H7 (cell line): ENCODE data around the gene NLGN4X. TPM values are rescaled to one million over a fixed set of nuclear protein-coding genes. Genes with fewer than 3 reads are reported as not detected.

ENCODE experiments used
- DNase-seq: peaks from one replicate; pipeline ENCODE4 v3.0.0; 2012
- H3K27me3 ChIP-seq: 2 replicates; pipeline ENCODE4 v1.6.0; 2011; ENCODE audit warnings: mild to moderate bottlenecking, low read length; ENCODE audit not compliant: control insufficient read depth, insufficient read depth
- H3K36me3 ChIP-seq: replicated peaks from 2 replicates; pipeline ENCODE4 v1.5.1; 2011; ENCODE audit warnings: low read length; ENCODE audit not compliant: control insufficient read depth, insufficient read depth
- H3K4me3 ChIP-seq: 2 replicates; pipeline ENCODE4 v1.5.1; 2011; ENCODE audit warnings: low read depth, mild to moderate bottlenecking, control low read depth, low read length, moderate library complexity; ENCODE audit not compliant: insufficient read depth
- total RNA-seq: library from RNA; depleted of rRNA; stranded (reverse); fragments of >200 nt; shearing (Covaris generic); gene quantifications from 2 replicates; pipeline ENCODE4 v1.2.3, GENCODE V29; 2014; rRNA removed

NLGN4X gene
- 38.0 and 58.6 TPM in 2 replicates for total RNA-seq

DNA sequence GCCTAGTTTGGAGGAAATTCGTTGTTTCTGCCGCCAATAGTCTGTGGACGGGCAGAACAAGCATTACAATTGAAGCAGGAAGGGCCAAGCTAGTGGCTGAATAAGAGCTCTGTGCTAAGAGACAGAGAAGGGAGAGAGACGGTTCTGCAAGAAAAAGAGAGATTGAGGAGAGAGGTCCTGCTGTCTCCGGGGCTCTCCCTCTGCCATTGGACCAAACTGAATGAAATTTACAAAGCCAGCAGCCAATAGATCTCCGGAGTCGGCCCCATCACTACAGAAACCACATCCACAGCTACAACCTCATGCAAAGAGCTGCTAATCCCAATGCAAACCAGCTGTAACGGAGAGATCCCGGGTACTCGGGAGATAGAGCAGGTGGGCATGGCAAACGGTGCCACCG, at the start of gene NLGN4X:
Gene NLGN4X (minus strand): TSS at position 148 of the 400 bp plus-strand sequence. CDS start 77,401 bp downstream, outside the sequence.
- Histone ChIP-seq H3K36me3 (no peaks in the 10 kb centered on the region), H3K27me3 (peaks cover 10% of the 10 kb centered on the region; the same call in 1 of the 2 replicates), H3K4me3 (peak within 1 kb of the TSS; percentile 94)
- peak; percentile 74 for DNase-seq

DNA sequence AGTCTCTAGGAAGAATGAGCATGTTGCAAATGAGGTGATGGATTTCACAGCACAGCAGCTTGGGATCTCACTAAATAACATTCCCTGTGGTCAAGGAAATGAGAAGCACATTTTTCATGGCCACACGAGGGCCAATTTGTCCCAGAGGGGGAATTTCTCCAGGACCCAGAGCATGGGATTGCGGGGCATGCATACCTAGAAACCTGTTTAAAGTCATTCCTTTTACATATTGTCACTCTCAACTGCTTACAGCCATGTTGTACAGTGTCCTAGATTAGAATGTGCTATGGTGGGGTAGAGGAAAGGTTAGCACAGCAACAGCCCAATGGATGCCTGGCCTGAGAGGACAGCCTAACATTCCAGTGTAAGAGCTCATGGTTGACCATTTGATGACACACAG, 37.4 kb upstream of the NLGN4X start:
- H3K27me3 ChIP-seq = no peaks in the 10 kb centered on the region
- no peak for DNase-seq
- H3K4me3 ChIP-seq = no peak overlapping the region
- H3K36me3 ChIP-seq = no peaks in the 10 kb centered on the region

DNA sequence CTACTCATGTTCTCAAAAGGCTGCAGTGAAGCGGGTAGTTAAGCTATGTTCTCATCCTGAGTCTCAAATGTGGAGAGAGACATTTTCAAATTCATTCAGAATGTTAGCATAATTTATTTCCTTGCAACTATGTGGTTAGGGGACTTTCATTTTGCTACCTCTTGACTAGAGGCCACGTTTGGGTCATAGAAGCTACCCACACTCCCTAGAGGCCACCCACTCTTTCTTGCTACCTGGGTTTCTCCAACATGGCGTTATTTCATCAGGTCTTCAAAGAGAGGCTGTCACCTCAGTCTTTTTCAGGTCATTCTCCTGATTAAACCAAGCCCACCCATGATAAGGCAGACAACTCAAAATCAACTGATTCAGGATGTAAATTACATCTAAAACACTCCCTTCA, 34.3 kb upstream of the NLGN4X start:
- no peaks in the 10 kb centered on the region for H3K27me3 ChIP-seq
- H3K36me3 ChIP-seq = no peaks in the 10 kb centered on the region
- no peak for DNase-seq
- H3K4me3 ChIP-seq = no peak overlapping the region

DNA sequence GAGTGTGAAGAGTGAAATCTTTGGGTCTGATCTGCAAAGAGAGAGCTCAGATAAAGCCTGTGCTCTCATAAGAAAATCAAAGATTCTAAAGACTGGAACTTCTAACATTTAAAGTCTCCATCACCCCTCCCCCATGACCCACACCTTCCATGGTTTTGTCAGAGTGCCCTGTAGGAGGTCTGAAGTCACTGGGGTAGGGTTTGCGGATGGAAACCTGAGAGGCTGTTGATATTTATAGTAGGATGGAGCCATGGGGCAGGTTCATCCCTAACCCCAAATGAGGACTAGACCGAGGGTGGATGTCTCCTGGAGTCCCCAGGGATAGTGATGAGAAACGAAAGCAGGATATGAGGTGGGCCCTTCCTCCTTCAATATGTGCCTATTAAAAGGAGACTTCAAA, 28.4 kb upstream of the NLGN4X start:
- no peaks in the 10 kb centered on the region for H3K36me3 ChIP-seq
- no peaks in the 10 kb centered on the region for H3K27me3 ChIP-seq
- no peak overlapping the region for H3K4me3 ChIP-seq
- peak; percentile 13 for DNase-seq

DNA sequence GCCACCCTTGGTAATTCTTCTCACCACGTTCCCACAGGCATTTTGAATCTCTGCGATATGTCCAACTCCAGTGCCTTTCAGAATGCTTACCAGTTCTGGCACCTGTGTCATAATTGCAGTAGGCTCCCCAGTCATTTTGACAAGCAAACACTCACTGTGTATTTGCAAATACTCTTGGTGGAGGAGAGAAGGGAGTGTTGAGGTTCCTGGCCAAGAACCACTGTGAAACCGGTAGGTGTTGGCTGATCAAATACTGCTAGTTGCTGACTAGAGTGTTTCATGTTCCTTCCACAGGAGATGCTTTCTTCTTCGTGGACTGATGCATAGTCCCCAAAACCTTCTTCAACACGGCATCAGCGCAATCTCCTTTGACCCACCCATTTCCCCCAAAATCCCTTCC, 16.0 kb upstream of the NLGN4X start:
- no peak for DNase-seq
- no peaks in the 10 kb centered on the region for H3K36me3 ChIP-seq
- H3K27me3 ChIP-seq = no peaks in the 10 kb centered on the region
- H3K4me3 ChIP-seq = no peak overlapping the region

DNA sequence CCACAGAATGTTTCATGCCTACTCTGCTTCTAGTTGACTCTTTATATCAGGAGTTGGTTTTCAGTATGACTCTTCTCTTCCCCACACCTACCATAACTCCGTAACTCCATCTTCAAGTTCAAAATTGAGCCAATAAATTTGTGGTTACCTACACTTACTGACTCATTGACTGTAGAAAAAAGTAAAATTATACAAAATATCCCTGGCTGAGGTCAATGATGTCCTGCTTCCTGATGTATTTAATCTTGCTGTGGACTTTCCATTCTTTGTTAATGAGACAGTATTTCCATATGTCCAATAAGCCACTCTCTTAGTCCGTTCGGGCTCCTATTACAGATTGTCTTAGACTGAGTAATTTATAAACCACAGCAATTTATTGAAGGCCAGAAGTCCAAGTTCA, 9.9 kb upstream of the NLGN4X start:
- no peak overlapping the region for H3K4me3 ChIP-seq
- no peaks in the 10 kb centered on the region; the same call in 1 of the 2 replicates for H3K27me3 ChIP-seq
- DNase-seq = no peak
- H3K36me3 ChIP-seq = no peaks in the 10 kb centered on the region

DNA sequence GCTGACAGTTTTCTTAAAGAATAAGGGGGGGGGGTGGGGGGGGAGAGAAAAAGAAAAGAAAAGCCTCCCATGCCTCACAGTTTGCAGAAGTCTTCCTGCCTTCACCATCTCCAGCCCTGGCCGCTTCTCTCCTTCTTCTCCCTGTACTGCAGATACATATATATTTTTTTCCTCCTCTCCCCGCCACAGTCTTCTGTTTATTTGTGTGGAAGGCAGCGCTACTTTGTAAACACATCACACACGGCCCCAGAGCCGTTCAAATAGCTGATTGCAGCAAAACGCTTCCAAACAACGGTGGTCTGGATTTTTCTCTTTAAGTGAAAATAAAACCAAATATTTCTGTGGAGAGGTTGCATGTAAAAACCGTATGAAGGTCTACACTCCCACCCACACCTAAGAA, 732 bp downstream of the NLGN4X start:
- no peak for DNase-seq
- no peaks in the 10 kb centered on the region for H3K36me3 ChIP-seq
- H3K27me3 ChIP-seq = peaks cover 10% of the 10 kb centered on the region; the same call in 1 of the 2 replicates
- H3K4me3 ChIP-seq = peak overlapping the region; percentile 94

DNA sequence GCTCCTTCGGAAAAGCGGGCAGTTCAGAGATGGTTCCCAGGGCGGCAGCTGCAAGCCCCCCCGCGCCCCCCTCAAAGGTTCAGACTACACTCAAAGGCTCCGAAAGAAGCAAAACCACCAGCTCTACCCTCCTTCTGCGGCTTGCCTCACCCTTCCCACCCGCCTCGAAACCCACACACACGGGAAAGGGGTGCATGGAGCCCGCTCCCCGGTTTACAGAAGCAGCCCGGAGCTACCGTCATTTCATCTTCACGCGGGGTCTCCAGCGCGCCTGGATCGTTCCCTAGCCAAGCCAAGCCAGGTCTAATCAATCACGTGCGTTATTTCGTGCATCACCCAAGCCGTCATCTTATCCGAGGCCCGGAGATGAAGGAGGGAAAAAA, 1.2 kb downstream of the NLGN4X start:
- H3K27me3 ChIP-seq = peaks cover 10% of the 10 kb centered on the region; the same call in 1 of the 2 replicates
- peak; percentile 32 for DNase-seq
- H3K36me3 ChIP-seq = no peaks in the 10 kb centered on the region
- H3K4me3 ChIP-seq = peak overlapping the region; percentile 94

DNA sequence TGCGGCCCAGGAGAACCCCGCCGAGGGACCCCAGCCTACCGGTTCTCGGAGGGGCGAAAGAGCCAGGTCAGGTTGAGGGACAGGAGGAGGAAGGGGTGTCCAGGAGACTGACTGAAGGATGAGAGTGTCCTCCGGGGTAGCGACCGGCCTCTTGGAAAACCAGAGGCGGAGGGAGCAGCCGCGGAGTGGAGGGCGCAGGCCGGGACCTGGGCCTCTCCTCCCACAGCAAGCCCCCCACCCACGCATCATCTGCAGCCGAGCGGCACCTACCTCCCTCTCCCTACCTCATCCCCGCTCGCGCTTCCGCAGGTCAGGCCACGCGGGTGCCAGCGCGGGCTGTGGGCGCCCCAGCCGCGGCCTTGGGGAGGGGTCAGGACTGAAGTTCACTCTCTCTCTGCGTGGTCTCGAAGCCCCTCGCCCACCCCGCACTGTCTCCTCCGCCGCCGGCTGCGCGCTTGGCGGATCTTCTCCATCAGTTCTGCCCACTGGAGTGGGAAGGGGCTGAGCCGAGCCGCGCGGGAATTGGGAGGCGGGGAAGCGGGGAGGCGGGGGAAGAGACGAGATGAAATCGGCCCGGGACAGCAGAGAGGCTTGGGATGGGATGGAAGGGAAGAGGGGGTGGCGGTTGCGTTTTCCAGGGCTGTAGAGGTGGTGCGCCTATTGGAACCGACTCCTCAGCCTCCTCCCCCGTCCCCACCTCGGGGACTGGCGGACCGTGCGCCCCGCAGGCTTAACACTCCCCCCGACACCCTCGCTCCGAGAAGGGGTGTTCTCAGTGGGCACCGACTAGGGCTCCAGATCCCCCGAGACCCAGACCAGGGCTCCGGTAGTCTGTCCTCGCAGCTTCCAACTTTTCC, 1.8 kb downstream of the NLGN4X start:
- peak; percentile 75 for DNase-seq
- H3K27me3 ChIP-seq = peaks cover 10% of the 10 kb centered on the region; the same call in 1 of the 2 replicates
- H3K36me3 ChIP-seq = no peaks in the 10 kb centered on the region
- H3K4me3 ChIP-seq = peak overlapping the region; percentile 94

DNA sequence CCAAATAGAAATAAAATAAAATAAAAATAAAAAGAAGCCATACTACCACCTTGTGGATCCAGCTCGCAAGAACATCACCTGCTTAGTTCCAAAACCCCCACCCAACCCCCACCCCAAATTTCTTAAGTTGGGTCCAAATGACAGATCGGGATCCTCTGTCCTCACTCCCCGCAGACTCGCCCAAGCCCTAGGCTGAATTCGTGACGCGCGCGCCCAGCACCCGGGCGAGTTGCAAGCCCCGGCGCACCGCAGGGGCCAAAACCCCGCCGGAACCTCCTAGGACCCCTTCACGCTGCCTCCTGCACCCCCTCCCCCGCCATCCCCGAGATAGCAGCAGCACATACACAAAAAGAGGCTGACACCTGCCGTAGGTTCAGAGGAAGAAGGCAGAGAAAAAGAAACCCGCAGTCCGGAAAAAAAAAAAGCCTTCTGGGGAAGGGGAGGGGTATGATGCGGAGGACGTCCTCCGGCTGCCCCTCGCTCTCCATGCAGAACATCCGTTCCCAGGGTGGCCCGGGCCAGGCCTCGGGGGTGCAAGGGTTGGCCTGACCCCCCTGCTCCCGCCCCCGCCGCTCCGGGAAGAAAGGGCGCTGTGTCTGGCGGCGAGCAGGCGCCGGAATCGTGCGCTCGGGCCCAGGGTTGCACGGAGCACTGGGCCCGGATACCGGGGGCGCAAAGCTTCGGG, 2.6 kb downstream of the NLGN4X start:
- Histone ChIP-seq H3K27me3 (peaks cover 10% of the 10 kb centered on the region; the same call in 1 of the 2 replicates), H3K36me3 (no peaks in the 10 kb centered on the region), H3K4me3 (peak overlapping the region; percentile 94)
- peak; percentile 79 for DNase-seq

DNA sequence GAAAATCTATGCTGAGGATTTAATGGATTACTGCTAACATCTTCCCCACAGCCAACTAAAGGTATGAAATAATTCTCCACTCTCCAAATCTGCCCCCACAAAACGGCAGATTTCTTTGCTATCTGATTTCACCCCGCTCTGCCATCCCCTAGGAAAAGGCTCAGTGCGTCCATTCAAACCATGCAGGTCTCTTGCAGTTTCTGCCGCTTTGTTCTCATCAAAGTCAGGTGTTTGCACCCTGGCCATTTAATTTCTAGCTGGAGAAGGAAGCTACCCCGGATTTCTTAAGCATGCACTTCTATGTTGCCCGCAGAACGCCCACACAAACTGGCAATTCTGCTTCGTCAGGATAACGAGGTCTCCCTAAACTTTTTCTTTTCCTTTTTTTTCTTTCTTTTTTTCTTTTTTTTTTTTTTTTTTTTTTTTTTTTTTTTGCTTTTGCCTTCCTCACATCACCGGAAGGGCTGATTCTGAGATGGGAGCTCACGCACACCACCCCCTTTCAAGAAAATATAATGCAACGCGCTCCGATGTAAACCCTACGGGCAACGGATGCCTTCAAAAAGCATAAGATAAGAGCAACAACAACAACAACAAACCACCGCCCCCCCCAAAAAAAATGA, 3.3 kb downstream of the NLGN4X start:
- peaks cover 10% of the 10 kb centered on the region; the same call in 1 of the 2 replicates for H3K27me3 ChIP-seq
- no peaks in the 10 kb centered on the region for H3K36me3 ChIP-seq
- DNase-seq = peak; percentile 15
- peak overlapping the region; percentile 94 for H3K4me3 ChIP-seq

DNA sequence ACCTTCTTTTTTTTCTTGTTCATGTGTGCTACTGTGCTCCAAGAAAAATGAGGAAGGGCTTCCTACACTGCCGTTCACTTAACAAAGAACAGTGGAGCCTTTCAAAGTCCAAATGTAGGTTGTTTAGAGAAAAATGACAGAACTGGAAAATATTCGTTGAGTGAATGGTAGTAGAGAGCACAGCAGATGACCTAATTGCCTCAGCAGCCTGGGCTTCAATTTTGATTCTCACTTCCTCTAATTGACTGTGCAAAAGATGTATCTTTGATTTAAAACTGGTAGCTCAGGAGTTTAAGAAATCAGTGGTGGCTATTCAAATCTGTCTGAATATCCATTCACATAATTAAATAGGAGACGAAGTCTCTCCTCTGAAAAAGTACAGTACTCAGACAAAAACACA, 5.2 kb downstream of the NLGN4X start:
- peaks cover 10% of the 10 kb centered on the region; the same call in 1 of the 2 replicates for H3K27me3 ChIP-seq
- H3K36me3 ChIP-seq = no peaks in the 10 kb centered on the region
- DNase-seq = no peak
- H3K4me3 ChIP-seq = no peak overlapping the region

DNA sequence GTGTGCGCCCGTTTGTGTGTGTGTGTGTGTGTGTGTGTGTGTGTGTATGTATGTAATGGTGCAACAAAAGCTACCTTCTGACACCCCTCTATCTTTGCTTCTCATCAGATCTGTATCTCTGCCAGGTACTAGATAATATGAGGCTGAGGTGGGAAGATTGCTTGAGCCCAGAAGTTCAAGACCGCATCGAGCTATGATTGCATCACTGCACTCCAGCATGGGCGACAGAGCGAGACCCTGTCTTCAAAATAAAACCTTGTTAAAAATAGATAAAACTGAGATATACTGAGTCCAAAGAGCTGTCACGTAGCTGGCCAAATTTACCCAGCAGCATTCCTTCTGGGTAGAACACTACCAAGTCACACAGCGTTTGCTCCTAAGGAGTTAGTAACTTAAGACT, 18.4 kb downstream of the NLGN4X start:
- Histone ChIP-seq H3K4me3 (no peak overlapping the region), H3K27me3 (no peaks in the 10 kb centered on the region), H3K36me3 (no peaks in the 10 kb centered on the region)
- no peak for DNase-seq

DNA sequence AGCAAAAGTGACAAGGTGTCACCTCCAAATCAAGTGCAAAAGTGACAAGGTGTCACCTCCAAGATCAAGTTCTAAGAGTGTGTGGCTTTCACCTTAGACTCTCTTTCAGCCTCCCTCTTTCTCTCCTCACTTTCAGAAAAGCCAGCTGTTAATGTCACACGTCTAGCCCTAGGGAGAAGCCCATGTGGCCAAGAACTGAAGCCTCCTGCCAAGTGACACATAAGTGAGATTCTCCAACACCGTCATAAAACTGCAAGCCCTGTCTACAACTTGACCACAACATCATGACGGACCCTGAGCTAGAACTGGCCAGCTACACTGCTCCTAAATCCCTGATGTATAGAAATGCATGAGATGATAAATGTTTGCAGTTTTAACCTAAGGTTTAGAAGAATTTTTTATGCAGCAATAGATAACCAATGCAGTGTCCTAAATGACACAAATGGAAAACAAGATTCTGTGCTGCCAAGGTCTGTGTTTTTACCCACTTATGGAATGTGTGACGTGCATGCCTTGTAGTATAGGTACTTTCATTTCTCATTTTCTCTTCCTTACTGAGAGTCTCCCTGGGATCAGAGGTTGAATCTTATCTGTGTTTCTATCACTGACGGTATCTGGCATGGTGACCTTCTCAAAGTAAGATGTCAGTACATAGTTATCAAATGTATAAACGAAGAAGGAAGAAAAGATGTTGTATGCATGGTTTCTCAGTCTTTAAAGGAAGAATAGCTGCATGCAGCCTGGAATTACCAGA, 25.0 kb downstream of the NLGN4X start:
- H3K27me3 ChIP-seq = no peaks in the 10 kb centered on the region
- H3K4me3 ChIP-seq = no peak overlapping the region
- no peak for DNase-seq
- no peaks in the 10 kb centered on the region for H3K36me3 ChIP-seq
